PC-3 (cell line): ENCODE measurements around the gene CCNL1.
"Not testable (repeated sequence)": the region's sequence is repeated elsewhere in the genome, so short reads cannot be mapped to it uniquely, and the experiment has no call there.

Source experiments
- CTCF ChIP-seq: fragments of 300-600 bp; sonication (generic); conservative IDR thresholded peaks from 2 replicates; pipeline ENCODE4 v1.5.1; 2017; ENCODE audit warnings: antibody characterized with exemption, low read depth, mild to moderate bottlenecking, low read length
- EZH2 ChIP-seq: fragments of 300-600 bp; sonication (generic); IDR thresholded peaks from one replicate; pipeline ENCODE4 v1.6.1; 2017; ENCODE audit warnings: antibody characterized with exemption, mild to moderate bottlenecking, low read length; ENCODE audit not compliant: unreplicated experiment
- EZH2phosphoT487 ChIP-seq: fragments of 300-600 bp; sonication (generic); IDR thresholded peaks from 2 replicates; pipeline ENCODE4 v1.6.1; 2018; ENCODE audit warnings: mild to moderate bottlenecking, antibody characterized with exemption, low read length, borderline replicate concordance

GRCh38 chr3:157102595-157102994 is 57.4 kb downstream of the CCNL1 start:
- TF ChIP-seq EZH2, CTCF, EZH2phosphoT487: not testable (repeated sequence)
